ENCODE results near the gene PRPF8.

- TF ChIP-seq CTCF (IDR thresholded peaks at IDR 0.05) (no peak), POLR2AphosphoS5 (IDR thresholded peaks at IDR 0.05) (no peak), POLR2A (IDR thresholded peaks at IDR 0.05) (no peak)
Measured at GRCh38 chr17:1640329-1641064, 44.2 kb downstream of the PRPF8 start.
